H54 (cell line): ENCODE results near the gene RPP25L.

Experiments
- DNase-seq: peaks from one replicate; pipeline ENCODE4 v3.0.0; 2011; ENCODE audit warnings: low spot score, mixed read lengths; ENCODE audit not compliant: insufficient read length
- FAIRE-seq: peaks from 3 replicates; lab custom pipeline; 2011; peaks lifted over from hg19 to GRCh38; lab: Jason Lieb, UNC
- POLR2A ChIP-seq: IDR thresholded peaks from 2 replicates; pipeline ENCODE4 v1.6.1; 2011; ENCODE audit warnings: low read depth, mild to moderate bottlenecking, low read length

The RPP25L gene

DNA sequence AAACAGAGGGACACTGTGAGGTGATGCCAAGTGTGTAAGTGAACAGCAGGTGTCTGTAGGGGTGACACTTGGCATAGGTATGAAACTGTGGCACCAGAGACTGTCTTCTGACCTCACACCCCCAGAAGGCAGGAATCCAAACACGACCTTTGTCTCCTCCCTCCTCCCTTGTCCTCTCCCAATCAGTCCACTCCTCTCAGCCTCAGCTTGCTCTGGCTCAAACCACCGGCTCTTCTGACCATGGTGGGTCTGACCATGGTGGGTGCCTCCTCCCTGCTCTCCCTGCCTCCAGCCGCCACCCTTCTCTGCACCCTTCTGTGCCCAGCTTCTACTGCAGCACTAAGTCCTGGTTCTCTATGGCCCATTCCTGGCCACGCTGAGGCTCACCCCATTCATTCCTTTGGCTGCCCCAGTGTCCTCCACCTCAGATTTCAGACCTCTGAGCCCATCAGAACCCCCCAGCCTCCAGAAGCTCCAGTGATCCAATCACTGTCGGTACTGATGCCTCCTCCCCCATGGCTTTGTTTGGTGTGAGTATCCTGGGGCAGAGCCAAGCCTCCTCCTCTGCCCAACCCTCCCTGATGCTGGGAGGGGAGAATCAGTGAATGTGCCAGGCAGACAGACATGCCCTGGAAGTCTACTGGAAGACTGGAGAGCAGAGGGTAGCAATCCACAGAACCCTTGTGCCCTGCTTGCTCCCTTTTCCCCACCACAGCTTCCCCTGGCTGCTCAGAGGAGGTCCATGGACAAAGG is 18.7 kb upstream of the RPP25L start:
- FAIRE-seq: no peak
- TF ChIP-seq POLR2A: no peak
- no peak for DNase-seq

DNA sequence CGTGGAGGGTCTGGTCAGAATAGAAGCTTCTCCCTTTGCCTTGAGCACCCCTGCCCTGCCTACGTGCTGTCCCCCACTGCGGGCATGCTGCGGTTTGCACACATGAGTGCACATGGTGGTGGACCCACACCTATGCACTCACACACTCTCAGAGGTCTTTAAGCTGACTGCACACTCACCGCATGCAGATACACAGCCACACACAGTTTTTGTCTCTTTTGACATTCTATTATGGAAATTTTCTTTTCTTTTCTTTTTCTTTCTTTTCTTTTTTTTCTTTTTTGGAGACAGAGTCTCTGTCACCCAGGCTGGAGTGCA is 17.6 kb upstream of the RPP25L start:
- DNase-seq (no peak), FAIRE-seq (no peak)
- no peak for TF ChIP-seq POLR2A

DNA sequence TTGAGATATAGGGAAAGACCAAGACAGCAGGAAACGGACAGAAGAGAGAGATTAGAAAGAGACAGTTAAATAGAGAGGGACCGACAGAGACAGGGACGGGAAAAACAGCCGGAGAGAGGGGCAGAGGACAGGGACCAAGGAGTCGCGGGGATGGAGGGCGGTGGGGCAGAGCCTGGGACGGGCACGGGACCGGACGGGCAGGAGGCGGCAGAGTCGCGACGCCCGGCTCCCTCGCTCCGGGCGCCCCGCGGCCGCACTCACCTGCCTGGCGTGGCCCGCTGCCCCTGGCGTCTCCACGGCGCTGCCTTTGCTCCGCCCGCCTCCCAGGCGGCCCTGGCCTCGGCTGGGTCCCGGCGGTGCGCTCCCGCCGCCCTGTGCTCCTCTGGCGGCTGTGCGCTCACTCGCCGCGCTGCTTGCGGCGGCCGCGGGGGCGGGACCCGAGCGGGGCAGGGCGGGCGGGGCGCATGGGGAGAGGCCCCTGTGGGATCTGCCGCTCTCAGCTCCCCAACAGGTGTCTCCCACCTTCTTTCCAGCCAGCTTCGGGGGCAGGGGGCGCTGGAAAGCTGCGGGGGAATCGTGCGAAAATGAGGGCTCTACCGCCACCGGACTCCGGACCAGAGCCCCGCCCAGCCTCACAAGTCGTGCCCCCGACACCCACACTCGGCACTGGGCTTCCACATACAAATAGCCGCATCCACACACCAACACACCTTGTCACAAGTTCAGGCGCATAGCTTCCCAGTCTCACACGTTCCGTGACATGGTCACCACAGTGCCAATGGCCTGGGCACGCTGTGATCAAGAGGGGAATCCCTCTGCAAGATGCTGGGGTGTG is 17.0 kb upstream of the RPP25L start, which contains the start of gene ARID3C:
TSS of gene ARID3C (minus strand) at position 411 of the 835 bp plus-strand sequence. CDS start 1,052 bp downstream, outside the sequence.
- DNase-seq (no peak), FAIRE-seq (no peak)
- TF ChIP-seq POLR2A: no peak

DNA sequence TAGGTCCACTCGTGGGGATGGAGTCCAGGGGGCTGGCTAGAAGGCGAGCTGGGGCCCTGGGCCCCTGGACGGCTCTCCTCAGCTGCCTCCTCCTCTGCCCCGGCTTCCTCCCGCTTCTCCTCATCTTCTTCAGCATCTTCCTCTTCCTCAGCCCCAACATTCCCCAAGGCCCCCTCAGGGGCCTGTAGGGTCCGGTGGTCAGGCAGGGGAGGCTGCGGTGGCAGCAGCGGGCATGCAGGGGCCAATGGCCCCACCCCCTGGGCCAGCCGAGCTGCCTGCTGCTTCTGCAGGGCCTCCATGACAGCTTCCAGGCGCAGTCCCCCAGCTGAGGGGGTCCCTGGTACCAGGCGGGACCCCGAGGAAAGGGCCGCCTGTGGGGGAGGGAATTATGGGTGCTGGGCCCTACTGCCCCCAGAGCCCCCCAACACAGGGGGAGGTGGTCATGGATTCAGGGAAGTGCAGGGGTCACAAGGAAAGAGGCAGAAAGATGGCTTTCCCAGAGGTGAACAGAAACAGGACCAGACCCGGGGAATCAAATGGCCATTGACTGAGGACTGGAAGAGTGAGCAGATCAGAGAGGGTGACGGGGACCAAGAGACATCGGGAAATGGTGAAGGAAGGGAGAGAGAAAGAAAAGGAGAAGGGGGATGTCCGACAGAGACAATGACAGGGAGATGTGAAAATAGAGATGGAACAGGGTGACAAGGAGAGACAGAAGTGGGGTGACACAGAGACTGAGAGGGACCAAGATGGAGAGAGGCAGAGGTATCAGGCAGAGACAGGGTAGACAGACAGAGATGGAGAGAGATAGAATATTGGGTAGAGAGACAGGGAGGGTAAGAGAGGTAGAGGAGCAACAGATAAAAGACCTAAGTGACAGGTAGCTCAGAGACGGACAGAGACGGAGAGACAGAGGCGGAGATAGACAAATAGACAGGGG is 16.1 kb upstream of the RPP25L start:
- no peak for TF ChIP-seq POLR2A
- no peak for DNase-seq
- FAIRE-seq: no peak

DNA sequence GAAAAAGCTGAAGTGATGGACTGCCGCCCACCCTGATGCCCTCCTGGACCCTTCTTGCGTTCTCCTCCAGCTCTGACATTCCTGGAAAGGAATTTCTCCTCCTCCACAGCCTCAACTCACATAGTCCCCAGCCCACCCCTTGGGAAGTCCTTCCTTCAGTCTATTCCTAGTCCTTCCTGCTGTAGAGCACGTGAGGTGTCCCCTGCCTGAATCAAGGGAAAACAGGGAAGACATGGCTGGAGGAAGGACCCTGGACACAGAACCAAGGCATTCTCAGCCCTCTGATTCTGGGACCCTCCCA is 13.2 kb upstream of the RPP25L start:
- FAIRE-seq (no peak), DNase-seq (no peak)

DNA sequence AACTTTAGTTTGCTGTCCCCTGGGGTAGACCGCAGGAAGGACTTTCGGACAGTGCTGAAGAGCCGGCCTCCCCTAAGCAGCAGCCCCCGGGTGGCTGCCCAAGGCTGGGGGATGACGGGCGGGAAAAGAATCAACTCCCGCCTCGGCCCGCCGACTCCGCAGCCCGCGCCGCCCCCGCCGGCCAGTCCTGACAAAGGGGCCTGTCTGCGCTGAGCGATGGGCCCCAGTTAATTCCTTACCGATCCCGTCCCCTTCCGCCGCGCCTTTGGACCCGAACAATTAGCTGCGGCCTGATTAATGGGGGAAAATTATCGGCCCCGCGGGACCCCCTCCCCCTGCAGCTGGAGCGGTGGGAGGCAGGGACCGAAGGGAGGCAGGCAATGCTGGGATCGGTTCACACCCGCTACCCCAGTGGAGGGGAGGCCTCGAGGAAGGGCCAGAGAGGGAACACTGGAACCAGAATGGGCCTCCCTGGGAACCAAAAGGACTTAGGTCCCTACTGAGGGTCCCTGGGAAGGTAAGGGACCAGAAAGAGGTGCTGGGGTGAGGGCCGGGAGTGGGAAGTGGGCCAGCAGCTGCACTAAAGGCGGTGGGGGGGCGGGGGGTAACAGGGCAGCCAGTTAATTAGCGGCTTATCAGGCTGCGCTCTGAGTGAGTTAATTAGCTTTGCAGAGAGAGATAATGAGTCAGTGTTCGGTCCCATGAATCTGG is 12.7 kb upstream of the RPP25L start:
- no peak for TF ChIP-seq POLR2A
- FAIRE-seq (no peak), DNase-seq (no peak)

More for the DNA sequence above, 13.2 kb upstream of the RPP25L start:
- no peak for TF ChIP-seq POLR2A

DNA sequence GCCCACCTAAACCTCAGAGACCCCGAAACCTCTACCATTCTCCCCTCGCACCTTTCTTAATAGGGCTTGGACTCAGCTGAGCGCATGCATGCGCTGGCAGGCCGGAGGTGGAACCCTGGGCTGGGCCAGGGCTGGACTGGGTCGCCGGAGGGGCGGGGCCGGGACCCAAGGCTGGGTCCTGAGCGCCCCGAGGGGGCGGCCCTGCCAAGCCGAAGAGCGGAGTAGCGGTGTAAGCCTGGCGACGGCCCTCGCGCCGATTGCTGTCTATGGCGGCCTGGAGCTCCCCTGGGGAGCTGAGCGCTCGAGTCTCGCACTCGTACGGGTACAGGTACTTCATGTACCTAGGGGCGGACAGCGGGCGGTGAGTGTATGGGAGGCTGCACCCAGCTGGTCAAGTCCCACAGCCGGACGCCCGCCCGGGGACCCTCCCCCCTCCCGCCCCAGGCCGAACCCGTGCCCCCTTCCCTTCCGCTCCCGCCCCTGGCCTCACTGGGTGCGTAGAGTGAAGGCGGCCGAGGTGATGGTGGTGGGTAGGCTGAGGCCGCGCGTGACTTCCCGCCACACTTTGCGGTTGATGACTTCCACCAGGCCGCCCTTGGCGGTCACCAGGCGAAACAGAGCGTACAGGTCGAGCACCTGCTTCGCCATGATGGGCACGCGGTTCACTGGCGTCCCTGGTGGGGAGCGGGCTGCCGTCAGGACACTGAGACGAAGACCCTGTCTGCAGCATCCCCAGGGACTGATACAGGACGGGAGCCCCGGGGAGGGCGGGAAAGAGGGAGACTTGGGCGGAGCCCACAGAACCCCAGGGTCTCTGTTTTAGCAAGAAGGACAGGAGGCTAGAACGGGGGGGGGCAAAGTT is 11.7 kb upstream of the RPP25L start:
- TF ChIP-seq POLR2A: no peak
- FAIRE-seq (no peak), DNase-seq (no peak)

DNA sequence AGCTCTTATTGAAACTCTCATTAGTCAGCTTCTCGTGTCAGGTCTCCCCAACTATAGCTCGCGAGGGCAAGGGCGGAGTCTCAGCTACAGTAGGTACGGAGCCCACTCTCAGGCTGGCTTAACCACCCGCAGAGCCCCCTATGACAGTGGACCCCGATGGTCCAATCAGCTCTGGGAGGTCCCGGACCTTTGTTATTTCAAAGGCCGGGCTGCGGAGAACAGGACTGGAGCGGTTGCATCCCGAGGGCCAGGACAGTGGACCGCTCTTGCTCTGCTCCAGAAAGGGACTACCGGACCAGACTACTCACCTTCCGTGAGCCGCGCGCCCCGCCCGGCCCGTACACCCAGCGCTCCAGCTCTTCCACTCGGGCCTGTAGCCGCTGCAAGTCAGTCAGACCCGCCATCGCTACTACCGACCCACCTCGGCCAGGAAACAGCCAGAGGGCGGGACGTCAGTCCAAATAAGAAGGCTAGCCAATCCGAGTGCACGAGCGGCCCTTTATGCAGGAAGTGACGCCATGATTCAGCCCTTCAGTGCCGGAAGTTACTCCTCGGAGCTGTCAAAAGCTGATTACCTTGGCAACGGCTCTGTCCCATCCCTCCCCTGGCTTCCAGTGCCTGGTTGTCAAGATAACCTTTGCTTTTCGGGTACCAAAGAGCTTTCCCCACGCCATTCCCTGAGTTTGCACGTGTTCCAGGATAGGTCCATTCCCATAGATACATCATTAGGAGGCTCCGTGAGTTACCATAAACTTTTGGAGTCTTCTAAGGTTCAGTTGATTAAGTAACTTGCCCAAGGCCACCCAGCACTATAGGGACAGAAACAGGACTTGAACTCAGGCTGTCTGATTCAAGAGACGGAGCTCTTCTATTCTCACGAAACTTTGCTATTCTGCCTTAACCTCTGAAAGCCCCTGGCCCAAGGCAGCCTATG is 8.4 kb upstream of the RPP25L start, which contains the start of gene DCTN3:
TSS of gene DCTN3 (minus strand) at position 435 of the 934 bp plus-strand sequence. CDS start at position 404, 31 bp downstream.
- FAIRE-seq: peak; percentile 84

DNA sequence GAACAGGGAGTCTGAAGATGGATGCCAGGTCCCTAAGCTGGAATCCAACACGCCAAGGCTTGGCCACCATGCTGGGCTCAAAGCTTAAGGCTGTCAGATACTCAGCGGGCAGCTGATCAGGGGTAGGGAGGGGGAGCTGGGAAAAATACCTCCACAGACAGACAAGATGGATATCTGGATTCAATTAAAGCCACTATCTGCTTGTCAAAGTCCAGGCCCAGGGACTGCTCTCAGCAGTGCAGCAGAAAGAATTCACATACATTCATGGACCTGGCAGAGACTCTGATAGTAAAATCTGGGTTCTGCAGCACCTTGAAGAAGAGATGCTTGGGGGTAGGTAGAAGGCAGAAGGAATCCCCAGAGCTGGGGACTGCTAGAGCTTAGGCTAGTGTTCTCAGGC is 3.2 kb upstream of the RPP25L start:
- FAIRE-seq (no peak), DNase-seq (no peak)
- TF ChIP-seq POLR2A: no peak

More for the DNA sequence above, 8.4 kb upstream of the RPP25L start, which contains the start of gene DCTN3:
- TF ChIP-seq POLR2A: peak; percentile 57
- peak; percentile 89 for DNase-seq

DNA sequence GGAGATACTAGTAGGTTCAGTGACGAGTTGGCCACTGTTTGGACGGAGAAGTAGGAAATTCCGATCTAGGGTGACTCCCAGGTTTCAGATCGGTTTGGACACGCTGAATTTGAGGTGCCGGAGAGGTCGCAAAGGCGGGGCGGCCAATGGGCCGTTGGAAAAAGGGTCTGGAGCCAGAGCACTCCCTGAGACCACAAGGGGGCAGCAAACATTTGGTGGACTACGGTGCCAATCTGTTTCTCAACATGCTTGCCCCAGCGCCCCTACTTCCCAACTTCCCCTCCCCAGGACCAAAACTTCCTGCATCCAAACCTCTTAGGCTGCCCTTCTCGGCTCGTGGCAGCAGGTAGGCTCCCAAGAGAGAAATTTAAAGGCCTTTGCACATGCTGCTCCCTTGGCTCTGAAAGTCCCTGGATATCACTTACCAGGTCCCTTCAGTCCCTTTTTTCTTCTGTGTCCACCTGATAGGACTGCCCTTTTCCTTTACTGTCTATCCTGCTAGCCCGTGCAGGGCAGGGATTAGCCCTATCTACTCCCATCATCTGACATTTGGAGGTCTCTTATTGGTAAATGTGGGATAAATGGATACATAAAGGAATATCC is 992 bp upstream of the RPP25L start:
- DNase-seq: no peak
- no peak for TF ChIP-seq POLR2A
- FAIRE-seq: no peak
